ENCODE data around the gene EFCAB8.

DNA sequence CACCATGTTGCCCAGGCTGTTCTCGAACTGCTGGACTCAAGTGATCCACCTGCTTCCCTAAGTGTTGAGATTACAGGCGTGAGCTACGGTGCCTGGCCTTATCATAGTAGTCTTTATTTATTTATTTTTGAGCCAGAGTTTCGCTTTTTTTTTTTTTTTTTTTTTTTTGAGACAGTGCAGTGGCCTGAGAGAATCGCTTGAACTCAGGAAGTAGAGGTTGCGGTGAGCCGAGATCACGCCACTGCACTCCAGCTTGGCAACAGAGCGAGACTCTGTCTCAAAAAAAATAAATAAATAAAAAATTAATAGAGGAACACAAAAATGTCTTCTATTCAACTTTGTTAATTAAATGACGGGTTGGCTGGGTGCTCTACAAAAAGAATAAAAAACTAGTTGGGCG is 26.1 kb upstream of the EFCAB8 start:
- no peak for TF ChIP-seq CTCF (conservative IDR thresholded peaks at IDR 0.05; ENCODE audit: low read length)
- no peak for TF ChIP-seq EZH2phosphoT487 (IDR thresholded peaks at IDR 0.05; ENCODE audit: borderline replicate concordance, low read depth, low read length)

All from OCI-LY7 (cell line).